Fibroblast of the aortic adventitia (primary cell): Measurements from ENCODE around the gene OR2AJ1. TPM values are rescaled to one million over a fixed set of nuclear protein-coding genes. Genes with fewer than 3 reads are reported as not detected.

Experiments
- DNase-seq: peaks from one replicate; pipeline ENCODE4 v3.0.0-alpha.2; 2010; ENCODE audit warnings: low read depth
- H3K4me3 ChIP-seq: 2 replicates; pipeline ENCODE4 v1.5.1; 2011; ENCODE audit warnings: low read depth, mild to moderate bottlenecking, control low read depth, low read length, moderate library complexity
- CTCF ChIP-seq: IDR thresholded peaks from 2 replicates; pipeline ENCODE4 v1.5.1; 2011; ENCODE audit warnings: mild to moderate bottlenecking, low read length, control low read depth, inconsistent platforms; ENCODE audit not compliant: insufficient read depth
- total RNA-seq: library from RNA; depleted of rRNA; stranded (reverse); fragments of >200 nt; gene quantifications from 2 replicates; pipeline ENCODE4 v1.2.3, GENCODE V29; 2012; ENCODE audit warnings: low replicate concordance

Gene OR2AJ1
- total RNA-seq, result not detected in 2 replicates

GRCh38 chr1:247924868-247925267 lies at the start of gene OR2AJ1:
Gene OR2AJ1 (plus strand): TSS chr1:247924889. CDS start chr1:247933769, 8,880 bp downstream.
- H3K4me3 ChIP-seq, result no peak within 1 kb of the TSS
- DNase-seq, result no peak
- no peak for TF ChIP-seq CTCF

- no peak for DNase-seq
- TF ChIP-seq CTCF, result no peak
These were observed 41.3 kb upstream of the OR2AJ1 start for GRCh38 chr1:247883346-247883745.

GRCh38 chr1:247884797-247885413 lies 39.8 kb upstream of the OR2AJ1 start:
- no peak for DNase-seq
- no peak overlapping the region for H3K4me3 ChIP-seq
- TF ChIP-seq CTCF, result no peak

More at GRCh38 chr1:247883346-247883745, 41.3 kb upstream of the OR2AJ1 start:
- H3K4me3 ChIP-seq, result no peak overlapping the region

- H3K4me3 ChIP-seq, result no peak within 1 kb of the TSS
- no peak for TF ChIP-seq CTCF
- DNase-seq, result no peak
These were observed 29.5 kb upstream of the OR2AJ1 start, which contains the start of gene OR2W3 for GRCh38 chr1:247895163-247895637. Gene OR2W3 (plus strand): TSS chr1:247895587. CDS start chr1:247895587, 0 bp downstream.

GRCh38 chr1:247895976-247896375 lies 28.7 kb upstream of the OR2AJ1 start:
- H3K4me3 ChIP-seq, result no peak overlapping the region
- no peak for TF ChIP-seq CTCF
- no peak for DNase-seq

GRCh38 chr1:247904122-247904521 lies 20.6 kb upstream of the OR2AJ1 start:
- no peak for DNase-seq
- no peak for TF ChIP-seq CTCF
- H3K4me3 ChIP-seq, result no peak overlapping the region
